DMS153 treated with DMSO at 0.1 percent for 48 hours (cell line): ENCODE measurements around the gene RRH.

Experiments used
- DNase-seq: peaks from one replicate; lab custom pipeline; 2025; ENCODE audit not compliant: unreplicated experiment; lab: John Stamatoyannopoulos, UW

The RRH gene

GRCh38 chr4:109886303-109886702 is 58.5 kb downstream of the RRH start:
- no peak for DNase-seq

DNA sequence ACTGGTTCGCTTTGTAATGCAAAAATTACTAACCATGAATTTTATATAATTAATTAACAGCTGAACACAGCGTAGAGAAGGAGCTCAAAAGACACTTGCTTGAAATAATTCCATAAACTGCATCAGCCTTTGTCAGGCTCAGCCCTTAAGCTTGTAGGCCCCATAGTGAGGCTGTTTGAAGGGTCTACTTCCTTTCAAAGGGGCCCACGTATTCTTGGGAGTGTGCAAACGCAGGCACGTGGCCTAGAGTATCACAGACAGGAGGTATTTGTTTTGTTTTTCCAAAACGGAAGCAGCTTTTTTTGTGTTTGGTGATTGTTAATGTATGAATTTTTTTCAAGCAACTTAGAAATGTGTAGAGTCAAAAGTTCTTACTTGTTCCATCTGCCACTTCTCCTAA is 59.3 kb downstream of the RRH start:
- no peak for DNase-seq

GRCh38 chr4:109890076-109890475 is 62.3 kb downstream of the RRH start:
- DNase-seq, result no peak
